A549 (cell line): ENCODE results near the gene UBE2R2. TPM values are rescaled to one million over a fixed set of nuclear protein-coding genes. Genes with fewer than 3 reads are reported as not detected.

Experiments
- ATAC-seq, 2 experiments: fragments of 200-7000 bp in 1 of 2; fragments of >200 bp in 1 of 2; cut with Nextera tagmentation in 1 of 2; cut with Tn5 transposase in 1 of 2; 3 replicates each; pipeline versions ENCODE4 v1.8.0 to v1.9.1; 2018 to 2020; ENCODE audit warnings: mild to moderate bottlenecking in 1 of 2, moderate library complexity in 1 of 2
- CTCF ChIA-PET: fragments of 300-600 bp; sonication (Branson Sonifier 250); formaldehyde crosslinking; extraction: SDS; loops from one replicate; lab custom pipeline; 2021; ENCODE audit warnings: antibody characterized with exemption, inconsistent platforms; lab: Yijun Ruan, JAX
- POLR2A ChIA-PET: fragments of 350-600 bp; formaldehyde crosslinking; extraction: SDS; loops from one replicate; lab custom pipeline; 2021; ENCODE audit warnings: antibody characterized with exemption, inconsistent platforms; lab: Yijun Ruan, JAX
- DNase-seq, 2 experiments: peaks; one replicate each; pipeline versions ENCODE4 v3.0.0 to v3.0.0-alpha.2; 2011 to 2016; ENCODE audit warnings: low read depth in 1 of 2, low spot score in 1 of 2
- FAIRE-seq: peaks from 2 replicates; lab custom pipeline; 2011; peaks lifted over from hg19 to GRCh38; lab: Jason Lieb, UNC
- H3K27ac ChIP-seq, 2 experiments: fragments of >200 bp; sonication (Bioruptor Twin); formaldehyde crosslinking; 3 replicates each; pipeline ENCODE4 v1.5.1; 2016 to 2017
- H3K4me1 ChIP-seq: fragments of >200 bp; sonication (Bioruptor Twin); formaldehyde crosslinking; 3 replicates; pipeline ENCODE4 v1.6.1; 2016
- H3K4me2 ChIP-seq: fragments of >200 bp; sonication (Bioruptor Twin); formaldehyde crosslinking; 3 replicates; pipeline ENCODE4 v1.6.1; 2016
- H3K4me3 ChIP-seq: fragments of >200 bp; sonication (Bioruptor Twin); formaldehyde crosslinking; 3 replicates; pipeline ENCODE4 v1.5.1; 2016
- H3K9me3 ChIP-seq: fragments of >200 bp; sonication (Bioruptor Twin); formaldehyde crosslinking; 3 replicates; pipeline ENCODE4 v1.6.1; 2016
- CBX2 ChIP-seq: fragments of 200-600 bp; sonication (generic); IDR thresholded peaks from 2 replicates; pipeline ENCODE4 v1.6.1; 2016; ENCODE audit warnings: low read depth, mild to moderate bottlenecking, borderline replicate concordance
- CHD2 ChIP-seq: fragments of 150-350 bp; IDR thresholded peaks from 2 replicates; pipeline ENCODE4 v1.6.1; 2014; ENCODE audit warnings: low read length; ENCODE audit not compliant: partially characterized antibody
- FOSL2 ChIP-seq, 2 experiments: fragments of 450-650 bp in 1 of 2; fragments of >200 bp in 1 of 2; sonication (Bioruptor Twin) in 1 of 2; formaldehyde crosslinking; IDR thresholded peaks; 2 replicates each; pipeline versions ENCODE4 v1.5.0 to v1.6.1; 2016 to 2020; ENCODE audit warnings: mild to moderate bottlenecking in 1 of 2, moderate library complexity in 1 of 2
- HMGXB4 ChIP-seq: fragments of 250-450 bp; sonication (Bioruptor Pico); IDR thresholded peaks from 2 replicates; pipeline ENCODE4 v1.5.0; 2021; ENCODE audit warnings: mild to moderate bottlenecking, moderate library complexity, borderline replicate concordance
- MAFK ChIP-seq: fragments of 450-650 bp; IDR thresholded peaks from 2 replicates; pipeline ENCODE4 v1.6.1; 2014; ENCODE audit not compliant: partially characterized antibody
- MYC ChIP-seq: IDR thresholded peaks from 2 replicates; pipeline ENCODE4 v1.6.1; 2012; ENCODE audit warnings: mild to moderate bottlenecking, inconsistent platforms, low read length, improper control_type of control experiment, borderline replicate concordance
- NR3C1 ChIP-seq: fragments of >200 bp; sonication (Bioruptor Twin); formaldehyde crosslinking; IDR thresholded peaks from 3 replicates; pipeline ENCODE4 v1.6.1; 2017
- ZFP36 ChIP-seq: fragments of 450-650 bp; IDR thresholded peaks from 2 replicates; pipeline ENCODE4 v1.6.1; 2014; ENCODE audit warnings: borderline replicate concordance; ENCODE audit not compliant: partially characterized antibody
- ZSCAN20 ChIP-seq: fragments of 250-450 bp; sonication (Bioruptor Pico); IDR thresholded peaks from 2 replicates; pipeline ENCODE4 v1.8.0; 2022; ENCODE audit warnings: mild to moderate bottlenecking, moderate library complexity
- WGBS: methylation state at CpG from one replicate; pipeline ENCODE4 v1.1.6; 2017; ENCODE audit errors: missing lambda C conversion rate; 5-methylcytosine and 5-hydroxymethylcytosine counted together
- polyA plus RNA-seq, 4 experiments: library from polyadenylated mRNA; depleted of rRNA in 3 of 4; stranded (reverse); fragments of >200 nt; fragmentation: RNase III in 1 of 4; extraction: RNeasy Plus Mini Kit Qiagen cat#74134 plus additional on column Dnase treatment in 1 of 4; gene quantifications; 2 replicates in 3 of 4; 3 replicates in 1 of 4; pipeline ENCODE4 v1.2.3, GENCODE V29; 2011 to 2017
- TF ChIP-seq, protein P1 (sequence below): fragments of 250-450 bp; sonication (Bioruptor Pico); IDR thresholded peaks from 2 replicates; pipeline ENCODE4 v1.5.0; 2020; ENCODE audit warnings: low read depth, mild to moderate bottlenecking, moderate library complexity
- TF ChIP-seq, protein P2 (sequence below): fragments of 200-600 bp; sonication (generic); IDR thresholded peaks from 2 replicates; pipeline ENCODE4 v1.6.1; 2016; ENCODE audit warnings: antibody characterized with exemption, mild to moderate bottlenecking, moderate library complexity
- TF ChIP-seq, protein P3 (sequence below): fragments of >200 bp; sonication (Bioruptor Twin); formaldehyde crosslinking; IDR thresholded peaks from 3 replicates; pipeline ENCODE4 v1.6.1; 2016
- TF ChIP-seq, protein P4 (sequence below): fragments of >200 bp; sonication (Bioruptor Twin); formaldehyde crosslinking; IDR thresholded peaks from 3 replicates; pipeline ENCODE4 v1.5.1; 2016
- TF ChIP-seq, protein P5 (sequence below): fragments of 150-350 bp; IDR thresholded peaks from 2 replicates; pipeline ENCODE4 v1.6.1; 2014; ENCODE audit warnings: low read depth, mild to moderate bottlenecking, low read length
- TF ChIP-seq, protein P6 (sequence below): fragments of 450-650 bp; IDR thresholded peaks from 2 replicates; pipeline ENCODE4 v1.6.1; 2014; ENCODE audit warnings: antibody characterized with exemption

The UBE2R2 gene
- polyA plus RNA-seq, 2 of the 4 experiments (the other 2 are of a cell fraction), result 41.2 to 48.1 TPM

GRCh38 chr9:33878691-33879366 is 61.9 kb downstream of the UBE2R2 start:
- ChIA-PET CTCF (interaction anchor here (1.3 to 2.6 kb wide), 3 partner anchors 61 to 156 kb away, joined by 3 to 10 read pairs (median 4); no protein-coding TSS in a partner anchor), POLR2A (no interaction called here)
- Histone ChIP-seq H3K4me2 (no peak overlapping the region), H3K27ac (no peak overlapping the region), H3K9me3 (no peaks in the 10 kb centered on the region), H3K4me1 (peaks cover 29% of the 10 kb centered on the region; the same call in 2 of the 3 replicates), H3K4me3 (no peak overlapping the region)
- TF ChIP-seq ZFP36, result no peak
- TF ChIP-seq NR3C1, result no peak
- TF ChIP-seq FOSL2 (IDR thresholded peaks at IDR 0.05), result no peak
- TF ChIP-seq FOSL2 (CRISPR knock-in tag; IDR thresholded peaks at IDR 0.05), result no peak
- TF ChIP-seq MYC, result no peak
- TF ChIP-seq, protein P1, sequence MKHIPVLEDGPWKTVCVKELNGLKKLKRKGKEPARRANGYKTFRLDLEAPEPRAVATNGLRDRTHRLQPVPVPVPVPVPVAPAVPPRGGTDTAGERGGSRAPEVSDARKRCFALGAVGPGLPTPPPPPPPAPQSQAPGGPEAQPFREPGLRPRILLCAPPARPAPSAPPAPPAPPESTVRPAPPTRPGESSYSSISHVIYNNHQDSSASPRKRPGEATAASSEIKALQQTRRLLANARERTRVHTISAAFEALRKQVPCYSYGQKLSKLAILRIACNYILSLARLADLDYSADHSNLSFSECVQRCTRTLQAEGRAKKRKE, result no peak
- no peak for TF ChIP-seq CHD2
- TF ChIP-seq, protein P2, sequence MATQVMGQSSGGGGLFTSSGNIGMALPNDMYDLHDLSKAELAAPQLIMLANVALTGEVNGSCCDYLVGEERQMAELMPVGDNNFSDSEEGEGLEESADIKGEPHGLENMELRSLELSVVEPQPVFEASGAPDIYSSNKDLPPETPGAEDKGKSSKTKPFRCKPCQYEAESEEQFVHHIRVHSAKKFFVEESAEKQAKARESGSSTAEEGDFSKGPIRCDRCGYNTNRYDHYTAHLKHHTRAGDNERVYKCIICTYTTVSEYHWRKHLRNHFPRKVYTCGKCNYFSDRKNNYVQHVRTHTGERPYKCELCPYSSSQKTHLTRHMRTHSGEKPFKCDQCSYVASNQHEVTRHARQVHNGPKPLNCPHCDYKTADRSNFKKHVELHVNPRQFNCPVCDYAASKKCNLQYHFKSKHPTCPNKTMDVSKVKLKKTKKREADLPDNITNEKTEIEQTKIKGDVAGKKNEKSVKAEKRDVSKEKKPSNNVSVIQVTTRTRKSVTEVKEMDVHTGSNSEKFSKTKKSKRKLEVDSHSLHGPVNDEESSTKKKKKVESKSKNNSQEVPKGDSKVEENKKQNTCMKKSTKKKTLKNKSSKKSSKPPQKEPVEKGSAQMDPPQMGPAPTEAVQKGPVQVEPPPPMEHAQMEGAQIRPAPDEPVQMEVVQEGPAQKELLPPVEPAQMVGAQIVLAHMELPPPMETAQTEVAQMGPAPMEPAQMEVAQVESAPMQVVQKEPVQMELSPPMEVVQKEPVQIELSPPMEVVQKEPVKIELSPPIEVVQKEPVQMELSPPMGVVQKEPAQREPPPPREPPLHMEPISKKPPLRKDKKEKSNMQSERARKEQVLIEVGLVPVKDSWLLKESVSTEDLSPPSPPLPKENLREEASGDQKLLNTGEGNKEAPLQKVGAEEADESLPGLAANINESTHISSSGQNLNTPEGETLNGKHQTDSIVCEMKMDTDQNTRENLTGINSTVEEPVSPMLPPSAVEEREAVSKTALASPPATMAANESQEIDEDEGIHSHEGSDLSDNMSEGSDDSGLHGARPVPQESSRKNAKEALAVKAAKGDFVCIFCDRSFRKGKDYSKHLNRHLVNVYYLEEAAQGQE, result no peak
- TF ChIP-seq MAFK, result no peak
- TF ChIP-seq ZSCAN20, result no peak
- TF ChIP-seq, protein P3, sequence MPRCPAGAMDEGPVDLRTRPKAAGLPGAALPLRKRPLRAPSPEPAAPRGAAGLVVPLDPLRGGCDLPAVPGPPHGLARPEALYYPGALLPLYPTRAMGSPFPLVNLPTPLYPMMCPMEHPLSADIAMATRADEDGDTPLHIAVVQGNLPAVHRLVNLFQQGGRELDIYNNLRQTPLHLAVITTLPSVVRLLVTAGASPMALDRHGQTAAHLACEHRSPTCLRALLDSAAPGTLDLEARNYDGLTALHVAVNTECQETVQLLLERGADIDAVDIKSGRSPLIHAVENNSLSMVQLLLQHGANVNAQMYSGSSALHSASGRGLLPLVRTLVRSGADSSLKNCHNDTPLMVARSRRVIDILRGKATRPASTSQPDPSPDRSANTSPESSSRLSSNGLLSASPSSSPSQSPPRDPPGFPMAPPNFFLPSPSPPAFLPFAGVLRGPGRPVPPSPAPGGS, result no peak
- DNase-seq (no peak), ATAC-seq (peak in 1 of 2 experiments; percentile 30; a peak in 3 of 6 replicates), FAIRE-seq (no peak)
- WGBS, result 73% methylated on average over 7 of the region's 7 CpGs

GRCh38 chr9:33880211-33881089 is 63.5 kb downstream of the UBE2R2 start:
- TF ChIP-seq, protein P4, sequence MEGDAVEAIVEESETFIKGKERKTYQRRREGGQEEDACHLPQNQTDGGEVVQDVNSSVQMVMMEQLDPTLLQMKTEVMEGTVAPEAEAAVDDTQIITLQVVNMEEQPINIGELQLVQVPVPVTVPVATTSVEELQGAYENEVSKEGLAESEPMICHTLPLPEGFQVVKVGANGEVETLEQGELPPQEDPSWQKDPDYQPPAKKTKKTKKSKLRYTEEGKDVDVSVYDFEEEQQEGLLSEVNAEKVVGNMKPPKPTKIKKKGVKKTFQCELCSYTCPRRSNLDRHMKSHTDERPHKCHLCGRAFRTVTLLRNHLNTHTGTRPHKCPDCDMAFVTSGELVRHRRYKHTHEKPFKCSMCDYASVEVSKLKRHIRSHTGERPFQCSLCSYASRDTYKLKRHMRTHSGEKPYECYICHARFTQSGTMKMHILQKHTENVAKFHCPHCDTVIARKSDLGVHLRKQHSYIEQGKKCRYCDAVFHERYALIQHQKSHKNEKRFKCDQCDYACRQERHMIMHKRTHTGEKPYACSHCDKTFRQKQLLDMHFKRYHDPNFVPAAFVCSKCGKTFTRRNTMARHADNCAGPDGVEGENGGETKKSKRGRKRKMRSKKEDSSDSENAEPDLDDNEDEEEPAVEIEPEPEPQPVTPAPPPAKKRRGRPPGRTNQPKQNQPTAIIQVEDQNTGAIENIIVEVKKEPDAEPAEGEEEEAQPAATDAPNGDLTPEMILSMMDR, result no peak
- TF ChIP-seq, protein P5, sequence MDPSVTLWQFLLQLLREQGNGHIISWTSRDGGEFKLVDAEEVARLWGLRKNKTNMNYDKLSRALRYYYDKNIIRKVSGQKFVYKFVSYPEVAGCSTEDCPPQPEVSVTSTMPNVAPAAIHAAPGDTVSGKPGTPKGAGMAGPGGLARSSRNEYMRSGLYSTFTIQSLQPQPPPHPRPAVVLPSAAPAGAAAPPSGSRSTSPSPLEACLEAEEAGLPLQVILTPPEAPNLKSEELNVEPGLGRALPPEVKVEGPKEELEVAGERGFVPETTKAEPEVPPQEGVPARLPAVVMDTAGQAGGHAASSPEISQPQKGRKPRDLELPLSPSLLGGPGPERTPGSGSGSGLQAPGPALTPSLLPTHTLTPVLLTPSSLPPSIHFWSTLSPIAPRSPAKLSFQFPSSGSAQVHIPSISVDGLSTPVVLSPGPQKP, result no peak
- TF ChIP-seq, protein P6, sequence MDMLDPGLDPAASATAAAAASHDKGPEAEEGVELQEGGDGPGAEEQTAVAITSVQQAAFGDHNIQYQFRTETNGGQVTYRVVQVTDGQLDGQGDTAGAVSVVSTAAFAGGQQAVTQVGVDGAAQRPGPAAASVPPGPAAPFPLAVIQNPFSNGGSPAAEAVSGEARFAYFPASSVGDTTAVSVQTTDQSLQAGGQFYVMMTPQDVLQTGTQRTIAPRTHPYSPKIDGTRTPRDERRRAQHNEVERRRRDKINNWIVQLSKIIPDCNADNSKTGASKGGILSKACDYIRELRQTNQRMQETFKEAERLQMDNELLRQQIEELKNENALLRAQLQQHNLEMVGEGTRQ, result no peak
- no peak for TF ChIP-seq HMGXB4 (CRISPR knock-in tag)
- TF ChIP-seq CBX2, result no peak
- peaks cover 32% of the 10 kb centered on the region for H3K4me1 ChIP-seq
- ChIA-PET CTCF (interaction anchor here (0.9 to 2.6 kb wide), 6 partner anchors 13 to 158 kb away, joined by 3 to 10 read pairs (median 4); no protein-coding TSS in a partner anchor), POLR2A (interaction anchor here (0.6 kb wide), 1 partner anchor 12 kb away, joined by 3 read pairs; no protein-coding TSS in a partner anchor)
- no peaks in the 10 kb centered on the region for H3K9me3 ChIP-seq
- no peak overlapping the region for H3K27ac ChIP-seq
- ATAC-seq, result 0 out of 6 replicates have a peak, but pooled peaks of 1 of the 2 experiments have one; percentile 34
- 94% methylated on average over 8 of the region's 8 CpGs for WGBS
- DNase-seq, result no peak
- no peak overlapping the region for H3K4me2 ChIP-seq
- H3K4me3 ChIP-seq, result no peak overlapping the region
- no peak for FAIRE-seq
